IMR-90 (cell line): ENCODE measurements around the gene MKNK2. TPM values are rescaled to one million over a fixed set of nuclear protein-coding genes. Genes with fewer than 3 reads are reported as not detected.

Experiments used
- ATAC-seq: fragments of 200-7000 bp; cut with Tn5 transposase; 2 replicates; pipeline ENCODE4 v1.9.1; 2020; ENCODE audit warnings: low read depth, mild to moderate bottlenecking, moderate library complexity
- BruUV-seq: library from RNA; stranded (reverse); fragments of 400-500 nt; replicated peaks from 2 replicates; lab custom pipeline; 2021; lab: Mats Ljungman, UMichigan
- CTCF ChIA-PET: fragments of 300-600 bp; formaldehyde crosslinking; extraction: SDS; loops from one replicate; lab custom pipeline; 2021; ENCODE audit warnings: antibody characterized with exemption; lab: Yijun Ruan, JAX
- POLR2A ChIA-PET: fragments of 300-600 bp; sonication (Branson Sonifier 250); formaldehyde crosslinking; loops from one replicate; lab custom pipeline; 2022; ENCODE audit warnings: antibody characterized with exemption; ENCODE audit not compliant: unreplicated experiment; lab: Charles Lee
- DNase-seq: peaks from one replicate; pipeline ENCODE4 v3.0.0; 2013
- H2AFZ ChIP-seq: replicated peaks from 2 replicates; pipeline ENCODE3; 2013; ENCODE audit warnings: low read length, mild to moderate bottlenecking; ENCODE audit not compliant: poor library complexity
- H2AK5ac ChIP-seq: 2 replicates; pipeline ENCODE4 v1.6.1; 2013; ENCODE audit warnings: low read depth, low read length, inconsistent platforms
- H2AK9ac ChIP-seq: replicated peaks from 2 replicates; pipeline ENCODE3; 2013; ENCODE audit warnings: mild to moderate bottlenecking, low read depth, low read length, moderate library complexity; ENCODE audit not compliant: poor library complexity
- H2BK120ac ChIP-seq: 2 replicates; pipeline ENCODE4 v1.6.1; 2013; ENCODE audit warnings: low read depth, low read length, inconsistent platforms
- H2BK15ac ChIP-seq: 3 replicates; pipeline ENCODE4 v1.6.1; 2013; ENCODE audit warnings: low read depth, low read length, inconsistent platforms
- H2BK20ac ChIP-seq: 2 replicates; pipeline ENCODE4 v1.6.1; 2013; ENCODE audit warnings: low read depth, mild to moderate bottlenecking, inconsistent platforms, low read length, moderate library complexity
- H2BK5ac ChIP-seq: 2 replicates; pipeline ENCODE4 v1.6.1; 2013; ENCODE audit warnings: mild to moderate bottlenecking, low read depth, low read length, inconsistent platforms; ENCODE audit not compliant: poor library complexity, severe bottlenecking
- H3K14ac ChIP-seq: replicated peaks from 2 replicates; pipeline ENCODE4 v1.6.1; 2013; ENCODE audit warnings: low read depth, low read length, inconsistent platforms
- H3K18ac ChIP-seq: 2 replicates; pipeline ENCODE4 v1.6.1; 2013; ENCODE audit warnings: low read depth, low read length, control low read depth
- H3K23ac ChIP-seq: 2 replicates; pipeline ENCODE4 v1.6.1; 2013; ENCODE audit warnings: low read depth, low read length, inconsistent platforms
- H3K27ac ChIP-seq: 2 replicates; pipeline ENCODE4 v1.5.1; 2013; ENCODE audit warnings: mild to moderate bottlenecking, control low read depth, low read length; ENCODE audit not compliant: insufficient read depth
- H3K27me3 ChIP-seq: 2 replicates; pipeline ENCODE4 v1.6.1; 2013; ENCODE audit warnings: low read length; ENCODE audit not compliant: control insufficient read depth, insufficient read depth
- H3K36me3 ChIP-seq: 2 replicates; pipeline ENCODE4 v1.6.1; 2013; ENCODE audit warnings: low read length, mixed read lengths; ENCODE audit not compliant: control insufficient read depth, insufficient read depth
- H3K4ac ChIP-seq: 2 replicates; pipeline ENCODE4 v1.6.1; 2013; ENCODE audit warnings: low read depth, low read length, inconsistent platforms
- H3K4me1 ChIP-seq: 2 replicates; pipeline ENCODE4 v1.6.1; 2013; ENCODE audit warnings: low read length, mixed read lengths; ENCODE audit not compliant: control insufficient read depth, insufficient read depth
- H3K4me2 ChIP-seq: 2 replicates; pipeline ENCODE4 v1.6.1; 2013; ENCODE audit warnings: low read depth, mild to moderate bottlenecking, control low read depth, low read length, moderate library complexity
- H3K4me3 ChIP-seq: 2 replicates; pipeline ENCODE4 v1.5.1; 2013; ENCODE audit warnings: low read depth, mild to moderate bottlenecking, control low read depth, low read length, moderate library complexity; ENCODE audit not compliant: insufficient read depth
- H3K56ac ChIP-seq: 2 replicates; pipeline ENCODE4 v1.6.1; 2013; ENCODE audit warnings: low read length, inconsistent platforms; ENCODE audit not compliant: insufficient read depth; ENCODE audit errors: extremely low read depth
- H3K79me1 ChIP-seq, 2 experiments: 2 replicates each; pipeline ENCODE4 v1.6.1; 2013; ENCODE audit warnings: low read length in 2 of 2, inconsistent platforms in 1 of 2, low read depth in 1 of 2
- H3K9ac ChIP-seq: 2 replicates; pipeline ENCODE4 v1.6.1; 2013; ENCODE audit warnings: low read depth, low read length, control low read depth
- H3K9me1 ChIP-seq: 2 replicates; pipeline ENCODE4 v1.6.1; 2013; ENCODE audit warnings: low read length, inconsistent platforms; ENCODE audit not compliant: insufficient read depth
- H3K9me3 ChIP-seq: 2 replicates; pipeline ENCODE4 v1.6.1; 2013; ENCODE audit warnings: low read length; ENCODE audit not compliant: control insufficient read depth, insufficient read depth
- H4K20me1 ChIP-seq: 2 replicates; pipeline ENCODE4 v1.6.1; 2013; ENCODE audit warnings: low read length, inconsistent platforms; ENCODE audit not compliant: insufficient read depth
- H4K5ac ChIP-seq: 2 replicates; pipeline ENCODE4 v1.6.1; 2013; ENCODE audit warnings: mild to moderate bottlenecking, low read depth, low read length, control low read depth
- H4K8ac ChIP-seq, 2 experiments: 2 replicates each; pipeline ENCODE4 v1.6.1; 2013; ENCODE audit warnings: low read depth in 2 of 2, low read length in 2 of 2, control low read depth in 1 of 2, inconsistent platforms in 1 of 2
- H4K91ac ChIP-seq: 2 replicates; pipeline ENCODE4 v1.6.1; 2013; ENCODE audit warnings: low read depth, low read length, inconsistent platforms; ENCODE audit not compliant: insufficient read depth
- BHLHE40 ChIP-seq: fragments of 150-350 bp; IDR thresholded peaks from 2 replicates; pipeline ENCODE4 v1.6.1; 2016; ENCODE audit warnings: mild to moderate bottlenecking, low read depth, low read length
- FOS ChIP-seq: fragments of 150-350 bp; IDR thresholded peaks from 2 replicates; pipeline ENCODE4 v1.6.1; 2016; ENCODE audit warnings: low read depth, low read length
- MAFK ChIP-seq: IDR thresholded peaks from 2 replicates; pipeline ENCODE4 v1.6.1; 2012; ENCODE audit warnings: low read depth, low read length, improper control_type of control experiment
- MXI1 ChIP-seq: IDR thresholded peaks from 2 replicates; pipeline ENCODE4 v1.6.1; 2012; ENCODE audit warnings: low read depth, mild to moderate bottlenecking, low read length, moderate library complexity, borderline replicate concordance
- POLR2A ChIP-seq: IDR thresholded peaks from 2 replicates; pipeline ENCODE4 v1.6.1; 2012; ENCODE audit warnings: mild to moderate bottlenecking, low read depth, low read length
- SMC3 ChIP-seq: fragments of 150-350 bp; IDR thresholded peaks from 2 replicates; pipeline ENCODE4 v1.6.1; 2016; ENCODE audit warnings: low read depth, mild to moderate bottlenecking, antibody characterized with exemption, low read length, moderate library complexity
- whole genome bisulfite sequencing, 2 experiments: methylation state at CpG; one replicate each; pipeline versions ENCODE4 v1.1.5 to v1.1.7; 2013; ENCODE audit warnings: missing lambda C conversion rate in 2 of 2; ENCODE audit not compliant: insufficient read length in 1 of 2; ENCODE audit errors: extremely low coverage in 2 of 2; 5-methylcytosine and 5-hydroxymethylcytosine counted together
- dilution Hi-C: fragments of 300-500 bp; cut with HindIII; formaldehyde crosslinking; loops from one replicate; pipeline ENCODE4 v1.14.3; 2018; ENCODE audit warnings: low sequenced_read_pairs; ENCODE audit not compliant: unreplicated experiment
- in situ Hi-C: fragments of 300-500 bp; cut with MboI; formaldehyde crosslinking; loops from 3 replicates; pipeline ENCODE4 v1.14.3; 2019; ENCODE audit warnings: low sequenced_read_pairs, inconsistent platforms, mixed read lengths
- intact Hi-C: fragments of 100-400 bp; cut with micrococcal nuclease; formaldehyde crosslinking; loops from 2 replicates; pipeline ENCODE4 v1.10.0; 2022
- polyA plus RNA-seq, 3 experiments: library from polyadenylated mRNA; depleted of rRNA; stranded (reverse); fragments of >200 nt; gene quantifications; 2 replicates each; pipeline ENCODE4 v1.2.3, GENCODE V29; 2012; ENCODE audit warnings: low replicate concordance in 1 of 3
- total RNA-seq: library from RNA; depleted of rRNA; stranded (reverse); fragments of >200 nt; gene quantifications from 2 replicates; pipeline ENCODE4 v1.2.3, GENCODE V29; 2012
- TF ChIP-seq, protein P1 (sequence below): conservative IDR thresholded peaks from 2 replicates; pipeline ENCODE4 v1.5.1; 2012; ENCODE audit warnings: mild to moderate bottlenecking, low read depth, low read length, improper control_type of control experiment
- TF ChIP-seq, protein P2 (sequence below): fragments of 150-350 bp; IDR thresholded peaks from 2 replicates; pipeline ENCODE4 v1.6.1; 2017; ENCODE audit warnings: mild to moderate bottlenecking, antibody characterized with exemption, low read length, low read depth

The MKNK2 gene
- total and polyA plus RNA-seq, 2 of the 4 experiments (the other 2 are of a cell fraction) = 21.9 to 31.8 TPM

DNA sequence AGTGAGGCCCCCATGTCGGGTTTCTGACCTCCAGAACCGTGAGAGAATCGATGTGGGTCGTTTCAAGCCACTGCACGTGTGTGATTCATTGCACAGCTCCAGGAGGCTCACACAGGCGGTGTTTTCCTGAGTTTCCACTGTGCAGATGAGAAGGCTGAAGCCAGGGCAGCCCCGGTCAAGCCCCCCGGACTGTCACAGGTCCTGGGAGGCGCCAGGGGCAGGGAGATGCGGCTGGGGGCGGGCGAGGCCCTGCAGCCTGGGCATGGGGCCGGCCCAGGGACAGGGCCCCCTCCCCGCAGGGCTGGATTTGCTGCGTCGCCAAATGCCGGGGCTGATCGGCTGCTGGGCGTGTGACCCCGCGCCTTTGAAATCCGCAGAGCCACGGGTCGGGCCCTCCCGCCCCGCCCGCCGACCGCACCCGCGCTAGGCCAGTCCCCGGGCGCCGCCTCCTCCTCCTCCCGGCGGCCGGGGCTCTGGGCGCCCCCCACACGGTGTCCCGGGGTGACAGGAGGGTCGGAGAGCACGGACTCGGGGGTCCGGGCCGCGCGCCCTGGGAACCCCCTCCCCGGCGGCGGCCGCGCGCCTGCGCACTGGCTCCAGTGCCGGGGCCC, 9.9 kb upstream of the MKNK2 start:
- intact Hi-C loops (no loop called here), in situ Hi-C loops (no loop called here), dilution Hi-C loops (no loop called here)
- H2AK9ac ChIP-seq = peak overlapping the region; percentile 97
- H2BK120ac ChIP-seq = peak overlapping the region; percentile 96
- H3K14ac ChIP-seq = peak overlapping the region; percentile 95
- H4K5ac ChIP-seq = peak overlapping the region; percentile 83
- peaks cover 27% of the 10 kb centered on the region for H3K4me1 ChIP-seq
- H3K79me1 ChIP-seq = peaks cover 5 to 31% of the 10 kb centered on the region in 2 experiments; a peak in 3 of 4 replicates
- H2AK5ac ChIP-seq = peak overlapping the region; percentile 93
- peak overlapping the region; percentile 93 for H3K27ac ChIP-seq
- H3K23ac ChIP-seq = peak overlapping the region; percentile 92
- no TSS peak for BruUV-seq
- H2AFZ ChIP-seq = peak overlapping the region; percentile 99
- H3K9ac ChIP-seq = peak overlapping the region; percentile 59
- peak overlapping the region; percentile 80 for H3K4me2 ChIP-seq
- peak overlapping the region; percentile 71 for H2BK20ac ChIP-seq
- peak overlapping the region; percentile 74 for H3K56ac ChIP-seq
- ATAC-seq (peak; percentile 65), DNase-seq (peak; percentile 69)
- H3K36me3 ChIP-seq = no peaks in the 10 kb centered on the region
- peak overlapping the region; percentile 51 for H3K18ac ChIP-seq
- CTCF ChIA-PET = no interaction called here
- WGBS, 2 experiments = 0% methylated on average over 39 of the region's 55 CpGs; no CpG with 5 or more reads in 1 of the 2 experiments
- H3K4me3 ChIP-seq = peak overlapping the region; percentile 57
- H3K27me3 ChIP-seq = no peaks in the 10 kb centered on the region
- H4K91ac ChIP-seq = peak overlapping the region; percentile 92
- H3K9me1 ChIP-seq = peaks cover 9% of the 10 kb centered on the region
- no peaks in the 10 kb centered on the region for H4K20me1 ChIP-seq
- H4K8ac ChIP-seq = peak overlapping the region; percentile 93 to 98
- peak overlapping the region; percentile 96 for H2BK5ac ChIP-seq
- 0 out of 2 replicates have a peak, but pooled peaks have one; percentile 10 for TF ChIP-seq FOS
- TF ChIP-seq BHLHE40 = peak; percentile 97
- no peak for TF ChIP-seq SMC3
- peak; percentile 51; the same call in 1 of the 2 replicates for TF ChIP-seq POLR2A
- TF ChIP-seq, protein P1, sequence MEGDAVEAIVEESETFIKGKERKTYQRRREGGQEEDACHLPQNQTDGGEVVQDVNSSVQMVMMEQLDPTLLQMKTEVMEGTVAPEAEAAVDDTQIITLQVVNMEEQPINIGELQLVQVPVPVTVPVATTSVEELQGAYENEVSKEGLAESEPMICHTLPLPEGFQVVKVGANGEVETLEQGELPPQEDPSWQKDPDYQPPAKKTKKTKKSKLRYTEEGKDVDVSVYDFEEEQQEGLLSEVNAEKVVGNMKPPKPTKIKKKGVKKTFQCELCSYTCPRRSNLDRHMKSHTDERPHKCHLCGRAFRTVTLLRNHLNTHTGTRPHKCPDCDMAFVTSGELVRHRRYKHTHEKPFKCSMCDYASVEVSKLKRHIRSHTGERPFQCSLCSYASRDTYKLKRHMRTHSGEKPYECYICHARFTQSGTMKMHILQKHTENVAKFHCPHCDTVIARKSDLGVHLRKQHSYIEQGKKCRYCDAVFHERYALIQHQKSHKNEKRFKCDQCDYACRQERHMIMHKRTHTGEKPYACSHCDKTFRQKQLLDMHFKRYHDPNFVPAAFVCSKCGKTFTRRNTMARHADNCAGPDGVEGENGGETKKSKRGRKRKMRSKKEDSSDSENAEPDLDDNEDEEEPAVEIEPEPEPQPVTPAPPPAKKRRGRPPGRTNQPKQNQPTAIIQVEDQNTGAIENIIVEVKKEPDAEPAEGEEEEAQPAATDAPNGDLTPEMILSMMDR = no peak
- TF ChIP-seq MXI1 = peak; percentile 26; the same call in 1 of the 2 replicates
- TF ChIP-seq MAFK = no peak
- TF ChIP-seq, protein P2, sequence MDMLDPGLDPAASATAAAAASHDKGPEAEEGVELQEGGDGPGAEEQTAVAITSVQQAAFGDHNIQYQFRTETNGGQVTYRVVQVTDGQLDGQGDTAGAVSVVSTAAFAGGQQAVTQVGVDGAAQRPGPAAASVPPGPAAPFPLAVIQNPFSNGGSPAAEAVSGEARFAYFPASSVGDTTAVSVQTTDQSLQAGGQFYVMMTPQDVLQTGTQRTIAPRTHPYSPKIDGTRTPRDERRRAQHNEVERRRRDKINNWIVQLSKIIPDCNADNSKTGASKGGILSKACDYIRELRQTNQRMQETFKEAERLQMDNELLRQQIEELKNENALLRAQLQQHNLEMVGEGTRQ = 0 out of 2 replicates have a peak, but pooled peaks have one; percentile 13
- peak overlapping the region; percentile 89; the same call in 1 of the 3 replicates for H2BK15ac ChIP-seq
- no peaks in the 10 kb centered on the region for H3K9me3 ChIP-seq
- POLR2A ChIA-PET = no interaction called here
- peak overlapping the region; percentile 98 for H3K4ac ChIP-seq
